CD14-positive monocyte (primary cell): ENCODE measurements around the gene CABYR. TPM values are rescaled to one million over a fixed set of nuclear protein-coding genes. Genes with fewer than 3 reads are reported as not detected.
A peak's percentile ranks its signal among the peaks of the same experiment; 100 is the strongest.

ENCODE experiments used
- DNase-seq, 3 donors: peaks; one replicate each; pipeline ENCODE4 v3.0.0-alpha.2; 2011 to 2022
- H2AFZ ChIP-seq: 2 replicates; pipeline ENCODE4 v1.6.0; 2012; ENCODE audit warnings: mild to moderate bottlenecking, low read depth, low read length, inconsistent platforms; ENCODE audit not compliant: insufficient read depth, poor library complexity, severe bottlenecking
- H3K27ac ChIP-seq, 2 donors: 1 replicate in 1 of 2; 2 replicates in 1 of 2; pipeline ENCODE4 v1.5.1; 2012 to 2013; ENCODE audit warnings: low read length in 2 of 2, control low read depth in 1 of 2, inconsistent platforms in 1 of 2, low read depth in 1 of 2, mild to moderate bottlenecking in 1 of 2
- H3K27me3 ChIP-seq, 2 donors: one replicate each; pipeline versions ENCODE4 v1.6.0 to v1.6.1; 2011 to 2013; ENCODE audit warnings: low read length in 2 of 2; ENCODE audit not compliant: control insufficient read depth in 2 of 2, insufficient read depth in 2 of 2
- H3K36me3 ChIP-seq, 2 donors: replicated peaks in 1 of 2; 1 replicate in 1 of 2; 2 replicates in 1 of 2; pipeline versions ENCODE4 v1.5.1 to v1.6.1; 2012 to 2013; ENCODE audit warnings: low read length in 2 of 2, control low read depth in 1 of 2, inconsistent platforms in 1 of 2, mild to moderate bottlenecking in 1 of 2; ENCODE audit not compliant: insufficient read depth in 2 of 2, control insufficient read depth in 1 of 2
- H3K4me1 ChIP-seq, 2 donors: 1 replicate in 1 of 2; 2 replicates in 1 of 2; pipeline versions ENCODE4 v1.5.1 to v1.6.1; 2012 to 2013; ENCODE audit warnings: low read length in 2 of 2, control low read depth in 1 of 2, inconsistent platforms in 1 of 2, mild to moderate bottlenecking in 1 of 2, moderate library complexity in 1 of 2; ENCODE audit not compliant: insufficient read depth in 2 of 2, control insufficient read depth in 1 of 2
- H3K4me2 ChIP-seq: replicated peaks from 2 replicates; pipeline ENCODE3; 2012; ENCODE audit warnings: low read length, moderate library complexity, mild to moderate bottlenecking; ENCODE audit not compliant: poor library complexity, severe bottlenecking; ENCODE audit errors: extremely low read depth
- H3K4me3 ChIP-seq, 3 experiments: fragments of 200-600 bp in 1 of 3; sonication (generic) in 1 of 3; replicated peaks in 1 of 3; 1 replicate in 2 of 3; 2 replicates in 1 of 3; pipeline ENCODE4 v1.5.1; 2011 to 2013; ENCODE audit warnings: low read length in 3 of 3, mild to moderate bottlenecking in 3 of 3, control low read depth in 2 of 3, low read depth in 2 of 3, inconsistent platforms in 1 of 3, moderate library complexity in 1 of 3
- H3K79me2 ChIP-seq: 2 replicates; pipeline ENCODE4 v1.6.0; 2012; ENCODE audit warnings: mild to moderate bottlenecking, control low read depth, inconsistent platforms, low read length, moderate library complexity; ENCODE audit not compliant: insufficient read depth
- H3K9ac ChIP-seq: 2 replicates; pipeline ENCODE4 v1.6.0; 2017; ENCODE audit warnings: low read length, mild to moderate bottlenecking; ENCODE audit not compliant: insufficient read depth, poor library complexity, severe bottlenecking
- H3K9me3 ChIP-seq, 2 donors: replicated peaks in 1 of 2; 1 replicate in 1 of 2; 2 replicates in 1 of 2; pipeline versions ENCODE4 v1.5.1 to v1.6.1; 2012 to 2013; ENCODE audit warnings: low read length in 2 of 2, control low read depth in 1 of 2; ENCODE audit not compliant: control insufficient read depth in 1 of 2, insufficient read depth in 1 of 2
- H4K20me1 ChIP-seq: 2 replicates; pipeline ENCODE4 v1.6.0; 2012; ENCODE audit warnings: mild to moderate bottlenecking, low read length, control low read depth, moderate library complexity; ENCODE audit not compliant: insufficient read depth
- H3K27ac Mint-ChIP-seq, 7 donors: one replicate each; pipeline ENCODE4 v1.8.0; 2020; ENCODE audit warnings: mild to moderate bottlenecking in 7 of 7, mixed read lengths in 7 of 7, moderate library complexity in 6 of 7, inconsistent platforms in 2 of 7
- H3K27me3 Mint-ChIP-seq, 3 donors: one replicate each; pipeline ENCODE4 v1.8.0; 2021 to 2022; ENCODE audit warnings: low read depth in 3 of 3, mild to moderate bottlenecking in 3 of 3, mixed read lengths in 3 of 3, moderate library complexity in 3 of 3, inconsistent platforms in 1 of 3
- H3K36me3 Mint-ChIP-seq, 2 donors: one replicate each; pipeline ENCODE4 v1.8.0; 2020; ENCODE audit warnings: mixed read lengths in 2 of 2, inconsistent platforms in 1 of 2, mild to moderate bottlenecking in 1 of 2
- H3K4me1 Mint-ChIP-seq: one replicate; pipeline ENCODE4 v1.8.0; 2020; ENCODE audit warnings: mild to moderate bottlenecking, mixed read lengths
- H3K4me3 Mint-ChIP-seq, 2 donors: one replicate each; pipeline ENCODE4 v1.8.0; 2020; ENCODE audit warnings: mild to moderate bottlenecking in 2 of 2, mixed read lengths in 2 of 2, moderate library complexity in 1 of 2
- H3K9me3 Mint-ChIP-seq, 7 donors: one replicate each; pipeline ENCODE4 v1.8.0; 2020 to 2022; ENCODE audit warnings: mixed read lengths in 7 of 7, mild to moderate bottlenecking in 6 of 7, moderate library complexity in 6 of 7, inconsistent platforms in 2 of 7
- CTCF ChIP-seq: fragments of 200-600 bp; IDR thresholded peaks from one replicate; pipeline ENCODE4 v1.8.0; 2022; ENCODE audit warnings: antibody characterized with exemption, mild to moderate bottlenecking
- WGBS: methylation state at CpG from one replicate; pipeline ENCODE4 v1.1.5; 2013; ENCODE audit warnings: missing lambda C conversion rate; ENCODE audit not compliant: insufficient coverage; 5-methylcytosine and 5-hydroxymethylcytosine counted together
- intact Hi-C, 2 donors: fragments of 100-400 bp; cut with micrococcal nuclease; formaldehyde crosslinking; loops; one replicate each; pipeline versions ENCODE4 v1.15.0 to v1.15.1; 2023
- polyA plus RNA-seq, 3 donors: library from polyadenylated mRNA; depleted of rRNA in 1 of 3; unstranded in 2 of 3; stranded (reverse) in 1 of 3; fragments of 300-500 nt in 2 of 3; fragments of >200 nt in 1 of 3; fragmentation: Illumina TruSeq in 2 of 3; gene quantifications; 1 replicate in 2 of 3; 2 replicates in 1 of 3; pipeline ENCODE4 v1.2.3, GENCODE V29; 2012 to 2021

CABYR gene
- polyA plus RNA-seq, 3 donors, result 0.07 TPM; not detected in 2

GRCh38 chr18:24187049-24187448, 48.2 kb downstream of the CABYR start:
- intact Hi-C loops, result no loop called here
- Mint-ChIP-seq H3K27ac (peak overlapping the region in 6 of 7 donors; percentile 1 to 79 (median 42)), H3K36me3 (peaks cover 9 to 23% of the 10 kb centered on the region in 2 donors), H3K4me1 (peaks cover 16% of the 10 kb centered on the region), H3K9me3 (no peaks in the 10 kb centered on the region), H3K4me3 (peak overlapping the region; percentile 72 to 91), H3K27me3 (no peaks in the 10 kb centered on the region)
- Histone ChIP-seq H3K36me3 (peaks cover 0 to 5% of the 10 kb centered on the region in 2 donors), H3K27me3 (no peaks in the 10 kb centered on the region), H3K4me1 (peaks cover 6 to 13% of the 10 kb centered on the region in 2 donors), H3K4me3 (peak overlapping the region in 2 of 3 experiments; percentile 14 to 43), H3K9me3 (no peaks in the 10 kb centered on the region), H3K4me2 (peak overlapping the region; percentile 54), H2AFZ (peak overlapping the region; percentile 36), H3K79me2 (no peaks in the 10 kb centered on the region), H3K9ac (no peak overlapping the region), H3K27ac (no peak overlapping the region), H4K20me1 (no peaks in the 10 kb centered on the region)
- DNase-seq, result peak; percentile 3 to 15 (median 14)
- 0% methylated on average over 3 of the region's 5 CpGs for WGBS
- TF ChIP-seq CTCF, result no peak

GRCh38 chr18:24187689-24188088, 48.8 kb downstream of the CABYR start:
- Histone ChIP-seq H3K36me3 (peaks cover 0 to 5% of the 10 kb centered on the region in 2 donors), H4K20me1 (no peaks in the 10 kb centered on the region), H3K4me3 (no peak overlapping the region), H2AFZ (peak overlapping the region; percentile 36), H3K27ac (no peak overlapping the region), H3K4me1 (peaks cover 6 to 13% of the 10 kb centered on the region in 2 donors), H3K27me3 (no peaks in the 10 kb centered on the region), H3K9ac (no peak overlapping the region), H3K79me2 (no peaks in the 10 kb centered on the region), H3K4me2 (peak overlapping the region; percentile 54), H3K9me3 (no peaks in the 10 kb centered on the region)
- WGBS, result 56% methylated on average over 1 of the region's 1 CpG
- peak overlapping the region in 3 of 7 donors; percentile 19 to 79 (median 50) for H3K27ac Mint-ChIP-seq
- DNase-seq, result no peak
- no peaks in the 10 kb centered on the region for H3K9me3 Mint-ChIP-seq
- peaks cover 16% of the 10 kb centered on the region for H3K4me1 Mint-ChIP-seq
- H3K36me3 Mint-ChIP-seq, result peaks cover 14 to 22% of the 10 kb centered on the region in 2 donors
- intact Hi-C loops, result no loop called here
- no peaks in the 10 kb centered on the region for H3K27me3 Mint-ChIP-seq
- peak overlapping the region in 1 of 2 donors; percentile 91 for H3K4me3 Mint-ChIP-seq
- no peak for TF ChIP-seq CTCF
